ENCODE data around the gene RHBDL3.

DNA sequence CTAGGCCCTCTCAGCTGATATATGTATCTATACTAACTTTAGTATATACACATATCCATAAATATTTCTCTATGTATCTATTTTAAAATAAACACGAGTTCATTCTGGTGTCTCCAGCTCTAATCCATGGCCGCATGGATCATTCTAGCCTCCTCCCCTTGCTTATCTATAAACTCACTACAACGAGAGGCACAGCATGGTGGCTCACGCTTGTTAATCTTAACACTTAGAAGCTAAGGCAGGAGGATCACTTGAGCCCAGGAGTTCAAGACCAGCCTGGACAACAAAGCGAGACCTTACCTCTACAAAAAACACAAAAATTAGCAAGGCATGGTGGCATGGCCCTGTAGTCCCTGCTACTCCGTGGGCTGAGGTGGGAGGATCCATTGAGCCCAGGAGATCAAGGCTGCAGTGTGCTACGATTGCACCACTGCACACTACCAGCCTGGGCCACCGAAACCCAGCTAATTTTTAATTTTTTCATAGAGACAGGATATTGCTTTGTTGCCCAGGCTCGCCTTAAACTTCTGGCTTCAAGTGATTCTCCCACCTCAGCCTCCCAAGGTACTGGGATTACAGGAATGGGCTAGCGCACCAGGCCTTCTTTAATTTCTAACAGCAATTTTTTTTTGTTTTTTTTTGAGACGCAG, 80.4 kb downstream of the RHBDL3 start:
- no peak for TF ChIP-seq CTCF (IDR thresholded peaks at IDR 0.05)
- TF ChIP-seq EP300 (IDR thresholded peaks at IDR 0.05), result no peak
- no peak for TF ChIP-seq POLR2A (IDR thresholded peaks at IDR 0.05)

Measured in tibial nerve (tissue), 4 donors.